Testis (tissue), 3 donors: ENCODE results near the gene REEP2. TPM values are rescaled to one million over a fixed set of nuclear protein-coding genes. Genes with fewer than 3 reads are reported as not detected.

Source experiments
- DNase-seq: peaks from one replicate; pipeline ENCODE4 v3.0.0-alpha.2; 2019
- H3K27ac ChIP-seq, 2 donors: fragments of 200-600 bp; sonication (generic); one replicate each; pipeline ENCODE4 v1.5.1; 2019
- H3K27me3 ChIP-seq: fragments of 200-600 bp; sonication (generic); one replicate; pipeline ENCODE4 v1.5.1; 2019
- H3K36me3 ChIP-seq: fragments of 200-600 bp; sonication (generic); one replicate; pipeline ENCODE4 v1.5.1; 2017; ENCODE audit warnings: low read depth; ENCODE audit errors: missing control alignments
- H3K4me1 ChIP-seq: fragments of 200-600 bp; sonication (generic); one replicate; pipeline ENCODE4 v1.5.1; 2019
- H3K4me3 ChIP-seq, 2 donors: fragments of 200-600 bp; sonication (generic); one replicate each; pipeline ENCODE4 v1.5.1; 2017 to 2019
- H3K9me3 ChIP-seq: fragments of 200-600 bp; sonication (generic); one replicate; pipeline ENCODE4 v1.5.1; 2017
- POLR2A ChIP-seq: fragments of 450-650 bp; IDR thresholded peaks from one replicate; pipeline ENCODE4 v1.6.1; 2017; ENCODE audit warnings: antibody characterized with exemption, mild to moderate bottlenecking, moderate library complexity
- WGBS, 2 donors: methylation state at CpG; one replicate each; pipeline ENCODE4 v1.1.5; 2018; 5-methylcytosine and 5-hydroxymethylcytosine counted together
- intact Hi-C: fragments of 100-400 bp; cut with DNase I; formaldehyde crosslinking; loops from one replicate; pipeline ENCODE4 v1.15.1; 2023; ENCODE audit warnings: low total_unique reads
- polyA plus RNA-seq: library from polyadenylated mRNA; stranded (reverse); fragments of 350-450 nt; fragmentation: Illumina TruSeq; extraction: RNeasy Lipid Tissue Mini Kit (QIAGEN cat#74804); gene quantifications from one replicate; pipeline ENCODE4 v1.2.3, GENCODE V29; 2014; ENCODE audit warnings: low read depth, low replicate concordance; ENCODE audit not compliant: insufficient read depth
- total RNA-seq, 2 donors: library from RNA; depleted of rRNA; stranded (reverse); fragments of >200 nt; gene quantifications; one replicate each; pipeline ENCODE4 v1.2.3, GENCODE V29; 2016
- TF ChIP-seq, protein P1 (sequence below), 3 experiments: fragments of 450-650 bp in 2 of 3; fragments of 200-600 bp in 1 of 3; sonication (generic) in 1 of 3; IDR thresholded peaks; one replicate each; pipeline ENCODE4 v1.5.1; 2016 to 2019; ENCODE audit warnings: antibody characterized with exemption in 3 of 3, mild to moderate bottlenecking in 2 of 3, moderate library complexity in 1 of 3

REEP2 gene
- total and polyA plus RNA-seq, 3 donors from 2014 or later: 13.5 to 18.3 (median 15.7) TPM

- H3K4me3 ChIP-seq: no peak overlapping the region
- H3K9me3 ChIP-seq: no peaks in the 10 kb centered on the region
- no peak for TF ChIP-seq POLR2A
- TF ChIP-seq, protein P1, sequence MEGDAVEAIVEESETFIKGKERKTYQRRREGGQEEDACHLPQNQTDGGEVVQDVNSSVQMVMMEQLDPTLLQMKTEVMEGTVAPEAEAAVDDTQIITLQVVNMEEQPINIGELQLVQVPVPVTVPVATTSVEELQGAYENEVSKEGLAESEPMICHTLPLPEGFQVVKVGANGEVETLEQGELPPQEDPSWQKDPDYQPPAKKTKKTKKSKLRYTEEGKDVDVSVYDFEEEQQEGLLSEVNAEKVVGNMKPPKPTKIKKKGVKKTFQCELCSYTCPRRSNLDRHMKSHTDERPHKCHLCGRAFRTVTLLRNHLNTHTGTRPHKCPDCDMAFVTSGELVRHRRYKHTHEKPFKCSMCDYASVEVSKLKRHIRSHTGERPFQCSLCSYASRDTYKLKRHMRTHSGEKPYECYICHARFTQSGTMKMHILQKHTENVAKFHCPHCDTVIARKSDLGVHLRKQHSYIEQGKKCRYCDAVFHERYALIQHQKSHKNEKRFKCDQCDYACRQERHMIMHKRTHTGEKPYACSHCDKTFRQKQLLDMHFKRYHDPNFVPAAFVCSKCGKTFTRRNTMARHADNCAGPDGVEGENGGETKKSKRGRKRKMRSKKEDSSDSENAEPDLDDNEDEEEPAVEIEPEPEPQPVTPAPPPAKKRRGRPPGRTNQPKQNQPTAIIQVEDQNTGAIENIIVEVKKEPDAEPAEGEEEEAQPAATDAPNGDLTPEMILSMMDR (IDR thresholded peaks at IDR 0.05): no peak
- intact Hi-C loops: no loop called here
- H3K4me1 ChIP-seq: peaks cover 4% of the 10 kb centered on the region
- no peak for DNase-seq
- no peaks in the 10 kb centered on the region for H3K27me3 ChIP-seq
- no peak overlapping the region for H3K27ac ChIP-seq
- WGBS, 2 donors: 87 to 91% methylated on average over 6 of the region's 6 CpGs
- no peaks in the 10 kb centered on the region for H3K36me3 ChIP-seq
These were observed 9.2 kb downstream of the REEP2 start for GRCh38 chr5:138448070-138448469.

GRCh38 chr5:138448481-138449398, 9.9 kb downstream of the REEP2 start:
- TF ChIP-seq, protein P1 (IDR thresholded peaks at IDR 0.05): no peak
- no peak for TF ChIP-seq POLR2A
- WGBS, 2 donors: 70 to 78% methylated on average over 8 to 9 of the region's 9 CpGs

DNA sequence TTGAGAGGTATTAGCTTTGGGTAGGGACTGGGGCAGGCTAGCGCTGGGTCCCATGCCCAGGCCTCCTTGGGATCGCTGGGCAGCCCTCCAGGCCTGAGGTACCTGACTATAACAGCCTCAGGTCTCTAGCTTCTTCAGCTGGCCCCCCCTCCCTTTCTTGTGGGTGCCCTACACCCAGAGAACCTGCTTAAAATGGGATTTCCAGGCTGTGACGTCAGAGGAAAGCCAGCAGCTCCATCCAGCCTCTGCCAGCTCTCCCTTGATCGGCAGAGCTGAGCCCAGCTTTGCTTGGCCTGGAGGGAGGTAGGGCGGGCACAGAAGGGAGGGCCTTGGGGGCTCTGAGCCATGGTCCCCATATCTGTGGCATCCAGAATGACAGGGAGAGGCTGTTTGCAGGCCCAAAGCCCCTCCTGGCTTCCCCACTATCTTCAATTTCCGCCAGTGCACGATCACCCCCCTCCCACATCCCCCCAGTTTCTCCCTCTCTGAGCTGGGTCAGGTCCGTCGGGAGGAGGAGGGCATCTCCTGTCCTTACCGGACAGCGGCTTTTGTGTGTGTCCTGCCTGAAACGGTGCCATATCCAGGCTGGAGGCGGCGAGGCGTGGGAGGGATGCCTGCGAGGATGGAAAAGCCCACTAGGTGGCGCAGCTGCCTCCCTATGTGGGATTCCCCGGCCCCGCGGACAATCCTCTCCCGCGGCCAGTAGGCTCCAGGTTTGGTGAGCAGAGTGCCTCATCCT, 10.8 kb downstream of the REEP2 start:
- no peak overlapping the region for H3K27ac ChIP-seq
- WGBS, 2 donors: 12 to 17% methylated on average over 12 to 22 of the region's 22 CpGs
- intact Hi-C loops: loop anchor here (10.0 kb wide), 1 partner anchor 55 kb away; no protein-coding TSS in a partner anchor

More at GRCh38 chr5:138448481-138449398, 9.9 kb downstream of the REEP2 start:
- peaks cover 4% of the 10 kb centered on the region for H3K4me1 ChIP-seq
- no peaks in the 10 kb centered on the region for H3K27me3 ChIP-seq
- H3K9me3 ChIP-seq: no peaks in the 10 kb centered on the region
- no peak overlapping the region for H3K4me3 ChIP-seq
- DNase-seq: no peak
- H3K27ac ChIP-seq: no peak overlapping the region
- intact Hi-C loops: no loop called here
- H3K36me3 ChIP-seq: no peaks in the 10 kb centered on the region

GRCh38 chr5:138450971-138451370, 12.1 kb downstream of the REEP2 start:
- H3K9me3 ChIP-seq: no peaks in the 10 kb centered on the region
- WGBS, 2 donors: 76 to 85% methylated on average over 5 of the region's 5 CpGs
- peak overlapping the region in 1 of 2 donors; percentile 31 for H3K4me3 ChIP-seq
- TF ChIP-seq POLR2A: no peak
- TF ChIP-seq, protein P1 (IDR thresholded peaks at IDR 0.05): no peak
- no peaks in the 10 kb centered on the region for H3K27me3 ChIP-seq
- no peak for DNase-seq
- H3K27ac ChIP-seq: no peak overlapping the region
- H3K4me1 ChIP-seq: peaks cover 4% of the 10 kb centered on the region
- H3K36me3 ChIP-seq: no peaks in the 10 kb centered on the region
- intact Hi-C loops: loop anchor here (10.0 kb wide), 1 partner anchor 54 kb away; no protein-coding TSS in a partner anchor

More for the DNA sequence above, 10.8 kb downstream of the REEP2 start:
- Histone ChIP-seq H3K27me3 (no peaks in the 10 kb centered on the region), H3K4me1 (peaks cover 4% of the 10 kb centered on the region), H3K4me3 (peak overlapping the region; percentile 1 to 31), H3K9me3 (no peaks in the 10 kb centered on the region), H3K36me3 (no peaks in the 10 kb centered on the region)
- TF ChIP-seq, protein P1 (IDR thresholded peaks at IDR 0.05): peak; percentile 94 to 95 (median 94)
- no peak for TF ChIP-seq POLR2A
- peak; percentile 95 for DNase-seq
